ENCODE measurements around the gene HMGN3. TPM values are rescaled to one million over a fixed set of nuclear protein-coding genes. Genes with fewer than 3 reads are reported as not detected.
"Not testable (repeated sequence)": the region's sequence is repeated elsewhere in the genome, so short reads cannot be mapped to it uniquely, and the experiment has no call there.

HMGN3 gene
- total and polyA plus RNA-seq, 9 donors = 114 to 152 (median 129) TPM

DNA sequence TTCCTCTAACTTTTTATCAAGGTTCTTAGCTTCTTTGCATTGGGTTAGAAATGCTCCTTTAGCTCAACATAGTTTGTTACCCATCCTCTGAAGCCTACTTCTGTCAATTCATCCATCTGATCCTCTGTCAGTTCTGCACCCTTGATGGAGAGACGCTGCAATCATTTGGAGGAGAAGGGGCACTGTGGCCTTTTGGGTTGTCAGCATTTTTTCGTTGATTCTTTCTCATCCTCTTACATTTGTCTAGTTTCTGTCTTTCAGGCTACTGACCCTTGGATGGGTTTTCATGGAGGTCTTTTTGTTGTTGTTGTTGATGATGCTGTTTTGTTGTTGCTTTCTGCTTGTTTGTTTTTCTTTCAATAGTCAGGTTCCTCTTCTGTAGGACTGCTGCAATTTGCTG lies 26.3 kb upstream of the HMGN3 start:
- Histone ChIP-seq H3K36me3 (ENCODE audit: control insufficient read depth, insufficient read depth, low read length) (no peaks in the 10 kb centered on the region), H3K4me1 (ENCODE audit: control insufficient read depth, insufficient read depth, low read length) (no peaks in the 10 kb centered on the region), H3K27me3 (ENCODE audit: control insufficient read depth, insufficient read depth, low read length) (no peaks in the 10 kb centered on the region), H3K27ac (ENCODE audit: low read length) (no peak overlapping the region), H3K4me3 (ENCODE audit: low read length) (no peak overlapping the region), H3K9me3 (replicated peaks; ENCODE audit: control insufficient read depth, low read depth, low read length) (peaks cover 2% of the 10 kb centered on the region)
- no CpG with 5 or more reads among the region's 2 CpGs for WGBS (ENCODE audit: insufficient coverage)
- DNase-seq = no peak

DNA sequence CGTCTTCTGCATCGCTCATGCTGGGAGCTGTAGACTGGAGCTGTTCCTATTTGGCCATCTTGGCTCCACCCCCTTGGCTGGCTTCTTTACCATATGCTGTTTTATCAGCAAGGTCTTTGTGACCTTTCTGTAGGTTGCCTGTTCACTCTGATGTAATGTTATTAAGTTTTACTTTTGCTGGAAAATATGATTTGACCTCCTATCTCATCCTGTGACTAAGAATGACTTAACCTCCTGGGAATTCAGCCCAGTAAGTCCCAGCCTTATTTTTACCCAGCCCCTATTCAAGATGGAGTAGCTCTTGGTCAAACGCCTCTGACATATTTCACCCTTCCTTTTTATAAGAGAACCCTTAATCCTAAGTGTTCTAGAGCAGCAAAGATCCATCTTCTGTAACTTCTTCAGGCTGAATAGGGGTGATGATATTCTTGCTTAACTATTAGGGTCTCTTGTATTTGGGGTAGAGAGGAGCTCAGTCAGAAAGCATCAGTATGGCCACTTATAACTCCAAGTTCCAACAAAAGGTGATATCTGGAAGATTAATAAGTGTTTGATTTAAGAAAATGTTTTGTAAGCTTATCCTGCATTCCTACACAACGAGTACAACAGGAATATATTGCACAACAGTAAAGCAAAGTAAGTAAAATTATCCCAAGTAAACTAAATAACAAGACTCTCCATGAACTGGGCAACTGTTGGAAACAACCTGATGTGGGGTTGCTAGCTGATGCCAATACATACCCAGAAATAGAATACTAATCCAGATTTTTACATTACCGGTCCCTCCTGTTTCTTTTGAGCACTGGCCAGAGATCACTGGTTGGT lies 23.1 kb upstream of the HMGN3 start:
- 100% methylated on average over 2 of the region's 5 CpGs for WGBS (ENCODE audit: insufficient coverage)
- H3K4me1 ChIP-seq (ENCODE audit: control insufficient read depth, insufficient read depth, low read length) = no peaks in the 10 kb centered on the region
- DNase-seq = no peak
- peaks cover 2% of the 10 kb centered on the region for H3K9me3 ChIP-seq (replicated peaks; ENCODE audit: control insufficient read depth, low read depth, low read length)
- H3K36me3 ChIP-seq (ENCODE audit: control insufficient read depth, insufficient read depth, low read length) = no peaks in the 10 kb centered on the region
- H3K27ac ChIP-seq (ENCODE audit: low read length) = no peak overlapping the region
- H3K4me3 ChIP-seq (ENCODE audit: low read length) = no peak overlapping the region
- H3K27me3 ChIP-seq (ENCODE audit: control insufficient read depth, insufficient read depth, low read length) = no peaks in the 10 kb centered on the region

- H3K4me1 ChIP-seq (ENCODE audit: control insufficient read depth, insufficient read depth, low read length); DNase-seq; H3K36me3 ChIP-seq (ENCODE audit: control insufficient read depth, insufficient read depth, low read length); H3K27ac ChIP-seq (ENCODE audit: low read length); H3K9me3 ChIP-seq (replicated peaks; ENCODE audit: control insufficient read depth, low read depth, low read length); H3K4me3 ChIP-seq (ENCODE audit: low read length); H3K27me3 ChIP-seq (ENCODE audit: control insufficient read depth, insufficient read depth, low read length): not testable (repeated sequence)
- 95% methylated on average over 6 of the region's 10 CpGs for WGBS (ENCODE audit: insufficient coverage)
These were observed 22.3 kb upstream of the HMGN3 start for GRCh38 chr6:79256770-79257169.

- H3K9me3 ChIP-seq (replicated peaks; ENCODE audit: control insufficient read depth, low read depth, low read length); H3K27ac ChIP-seq (ENCODE audit: low read length); H3K27me3 ChIP-seq (ENCODE audit: control insufficient read depth, insufficient read depth, low read length); H3K36me3 ChIP-seq (ENCODE audit: control insufficient read depth, insufficient read depth, low read length); H3K4me3 ChIP-seq (ENCODE audit: low read length); DNase-seq; H3K4me1 ChIP-seq (ENCODE audit: control insufficient read depth, insufficient read depth, low read length): not testable (repeated sequence)
- no CpG with 5 or more reads among the region's 3 CpGs for WGBS (ENCODE audit: insufficient coverage)
These were observed 20.6 kb upstream of the HMGN3 start for GRCh38 chr6:79255086-79255485.

GRCh38 chr6:79250559-79250958 lies 16.1 kb upstream of the HMGN3 start:
- Histone ChIP-seq H3K4me1 (ENCODE audit: control insufficient read depth, insufficient read depth, low read length) (no peaks in the 10 kb centered on the region), H3K36me3 (ENCODE audit: control insufficient read depth, insufficient read depth, low read length) (no peaks in the 10 kb centered on the region), H3K4me3 (ENCODE audit: low read length) (no peak overlapping the region), H3K27me3 (ENCODE audit: control insufficient read depth, insufficient read depth, low read length) (no peaks in the 10 kb centered on the region), H3K9me3 (replicated peaks; ENCODE audit: control insufficient read depth, low read depth, low read length) (no peaks in the 10 kb centered on the region), H3K27ac (ENCODE audit: low read length) (no peak overlapping the region)
- no CpG with 5 or more reads among the region's 2 CpGs for WGBS (ENCODE audit: insufficient coverage)
- DNase-seq = no peak

DNA sequence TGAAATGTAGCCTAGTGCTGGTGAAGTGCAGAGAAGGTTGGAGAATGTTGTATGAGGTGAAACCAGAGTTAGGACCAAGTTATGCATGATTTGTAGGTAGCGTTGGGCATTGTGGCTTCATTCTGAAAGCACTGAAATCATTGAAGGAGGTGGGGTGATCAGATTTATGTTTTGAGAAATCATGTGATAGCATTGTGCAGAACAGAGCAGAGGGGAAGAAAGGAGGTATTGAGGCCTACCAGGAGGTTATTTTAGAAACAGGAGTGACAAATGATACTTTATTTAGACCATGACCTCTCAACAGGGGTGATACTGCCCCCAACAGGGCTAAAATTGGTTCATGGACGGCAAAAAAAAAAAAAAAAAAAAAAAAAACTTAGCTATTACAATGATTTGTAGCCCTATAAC lies 15.6 kb upstream of the HMGN3 start:
- no peak overlapping the region for H3K4me3 ChIP-seq (ENCODE audit: low read length)
- no peaks in the 10 kb centered on the region for H3K36me3 ChIP-seq (ENCODE audit: control insufficient read depth, insufficient read depth, low read length)
- no peaks in the 10 kb centered on the region for H3K27me3 ChIP-seq (ENCODE audit: control insufficient read depth, insufficient read depth, low read length)
- WGBS (ENCODE audit: insufficient coverage) = 100% methylated on average over 1 of the region's 2 CpGs
- H3K9me3 ChIP-seq (replicated peaks; ENCODE audit: control insufficient read depth, low read depth, low read length) = no peaks in the 10 kb centered on the region
- no peaks in the 10 kb centered on the region for H3K4me1 ChIP-seq (ENCODE audit: control insufficient read depth, insufficient read depth, low read length)
- peak; percentile 17 for DNase-seq
- no peak overlapping the region for H3K27ac ChIP-seq (ENCODE audit: low read length)

DNA sequence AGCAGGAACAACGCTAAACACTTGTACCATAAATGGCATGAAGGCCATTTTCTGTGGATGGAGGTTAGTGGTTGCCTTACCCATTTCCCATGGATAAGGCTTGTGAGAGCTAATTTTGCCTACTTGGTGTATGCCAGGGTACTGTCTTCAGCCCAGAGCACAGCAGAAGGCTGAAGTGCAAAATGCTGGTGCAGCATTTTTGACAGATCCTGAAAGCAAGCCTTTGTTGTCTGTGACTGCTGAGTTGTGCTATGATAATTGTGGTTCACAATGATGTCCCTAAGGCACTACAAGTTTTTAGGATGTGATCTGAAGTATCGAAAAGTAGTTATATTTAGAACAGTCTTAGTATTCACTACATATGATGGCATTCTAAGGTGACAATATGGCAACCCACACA lies 14.7 kb upstream of the HMGN3 start:
- Histone ChIP-seq H3K4me3 (ENCODE audit: low read length) (no peak overlapping the region), H3K9me3 (replicated peaks; ENCODE audit: control insufficient read depth, low read depth, low read length) (no peaks in the 10 kb centered on the region), H3K27ac (ENCODE audit: low read length) (no peak overlapping the region), H3K27me3 (ENCODE audit: control insufficient read depth, insufficient read depth, low read length) (no peaks in the 10 kb centered on the region), H3K36me3 (ENCODE audit: control insufficient read depth, insufficient read depth, low read length) (no peaks in the 10 kb centered on the region), H3K4me1 (ENCODE audit: control insufficient read depth, insufficient read depth, low read length) (no peaks in the 10 kb centered on the region)
- WGBS (ENCODE audit: insufficient coverage) = no CpG with 5 or more reads among the region's 2 CpGs
- DNase-seq = no peak

DNA sequence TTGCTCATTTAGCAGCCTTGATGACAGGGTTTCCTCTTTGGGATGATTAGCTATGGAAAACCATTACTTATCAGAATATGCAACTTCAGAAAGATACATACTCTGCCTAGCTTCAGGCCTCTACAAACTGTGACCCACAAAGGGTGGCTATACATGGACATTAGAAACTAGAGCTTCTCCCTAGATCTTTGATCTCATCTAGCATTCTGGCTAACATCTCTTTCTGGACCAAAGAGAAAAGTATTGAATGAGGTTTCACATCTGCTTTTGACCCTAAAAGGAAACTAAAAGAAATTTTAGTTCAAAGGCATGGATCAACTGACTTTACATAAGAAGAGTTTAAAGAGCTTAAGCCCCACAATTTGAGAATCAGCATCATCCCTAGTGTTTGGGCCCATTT lies 12.4 kb upstream of the HMGN3 start:
- Histone ChIP-seq H3K27me3 (ENCODE audit: control insufficient read depth, insufficient read depth, low read length) (no peaks in the 10 kb centered on the region), H3K27ac (ENCODE audit: low read length) (no peak overlapping the region)
- no peak for DNase-seq

DNA sequence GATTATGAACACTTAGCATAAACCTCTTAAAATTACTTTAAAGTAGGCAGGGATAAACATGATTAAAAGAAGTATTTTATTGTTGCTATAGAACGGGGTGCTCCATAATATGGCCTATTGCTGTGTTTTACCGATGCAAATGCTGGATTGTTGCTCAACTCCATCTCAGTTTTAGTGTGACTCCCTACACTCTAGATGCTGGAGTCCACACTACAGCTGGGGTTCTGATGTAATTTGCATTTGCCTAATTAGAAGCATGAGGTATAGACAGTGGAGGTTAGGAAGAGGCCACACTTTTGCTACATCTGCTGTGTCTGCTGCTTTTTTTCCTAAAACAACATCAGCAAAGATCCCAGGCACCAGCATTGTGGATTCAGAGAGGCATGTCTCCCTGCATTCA lies 6.7 kb upstream of the HMGN3 start:
- Histone ChIP-seq H3K27ac (ENCODE audit: low read length) (no peak overlapping the region), H3K4me1 (ENCODE audit: control insufficient read depth, insufficient read depth, low read length) (no peaks in the 10 kb centered on the region), H3K9me3 (replicated peaks; ENCODE audit: control insufficient read depth, low read depth, low read length) (no peaks in the 10 kb centered on the region), H3K36me3 (ENCODE audit: control insufficient read depth, insufficient read depth, low read length) (no peaks in the 10 kb centered on the region), H3K27me3 (ENCODE audit: control insufficient read depth, insufficient read depth, low read length) (no peaks in the 10 kb centered on the region), H3K4me3 (ENCODE audit: low read length) (no peak overlapping the region)
- DNase-seq = no peak
- WGBS (ENCODE audit: insufficient coverage) = no CpG with 5 or more reads among the region's 2 CpGs

More for the DNA sequence above, 12.4 kb upstream of the HMGN3 start:
- Histone ChIP-seq H3K9me3 (replicated peaks; ENCODE audit: control insufficient read depth, low read depth, low read length) (no peaks in the 10 kb centered on the region), H3K4me1 (ENCODE audit: control insufficient read depth, insufficient read depth, low read length) (no peaks in the 10 kb centered on the region), H3K36me3 (ENCODE audit: control insufficient read depth, insufficient read depth, low read length) (no peaks in the 10 kb centered on the region), H3K4me3 (ENCODE audit: low read length) (no peak overlapping the region)

- Histone ChIP-seq H3K9me3 (replicated peaks; ENCODE audit: control insufficient read depth, low read depth, low read length) (no peaks in the 10 kb centered on the region), H3K27ac (ENCODE audit: low read length) (no peak overlapping the region), H3K4me1 (ENCODE audit: control insufficient read depth, insufficient read depth, low read length) (no peaks in the 10 kb centered on the region), H3K27me3 (ENCODE audit: control insufficient read depth, insufficient read depth, low read length) (no peaks in the 10 kb centered on the region), H3K36me3 (ENCODE audit: control insufficient read depth, insufficient read depth, low read length) (no peaks in the 10 kb centered on the region), H3K4me3 (ENCODE audit: low read length) (no peak overlapping the region)
- no CpG with 5 or more reads among the region's 1 CpG for WGBS (ENCODE audit: insufficient coverage)
- no peak for DNase-seq
These were observed 6.0 kb upstream of the HMGN3 start for GRCh38 chr6:79240509-79240908.
